ENCODE results near the gene PCNA.

DNA sequence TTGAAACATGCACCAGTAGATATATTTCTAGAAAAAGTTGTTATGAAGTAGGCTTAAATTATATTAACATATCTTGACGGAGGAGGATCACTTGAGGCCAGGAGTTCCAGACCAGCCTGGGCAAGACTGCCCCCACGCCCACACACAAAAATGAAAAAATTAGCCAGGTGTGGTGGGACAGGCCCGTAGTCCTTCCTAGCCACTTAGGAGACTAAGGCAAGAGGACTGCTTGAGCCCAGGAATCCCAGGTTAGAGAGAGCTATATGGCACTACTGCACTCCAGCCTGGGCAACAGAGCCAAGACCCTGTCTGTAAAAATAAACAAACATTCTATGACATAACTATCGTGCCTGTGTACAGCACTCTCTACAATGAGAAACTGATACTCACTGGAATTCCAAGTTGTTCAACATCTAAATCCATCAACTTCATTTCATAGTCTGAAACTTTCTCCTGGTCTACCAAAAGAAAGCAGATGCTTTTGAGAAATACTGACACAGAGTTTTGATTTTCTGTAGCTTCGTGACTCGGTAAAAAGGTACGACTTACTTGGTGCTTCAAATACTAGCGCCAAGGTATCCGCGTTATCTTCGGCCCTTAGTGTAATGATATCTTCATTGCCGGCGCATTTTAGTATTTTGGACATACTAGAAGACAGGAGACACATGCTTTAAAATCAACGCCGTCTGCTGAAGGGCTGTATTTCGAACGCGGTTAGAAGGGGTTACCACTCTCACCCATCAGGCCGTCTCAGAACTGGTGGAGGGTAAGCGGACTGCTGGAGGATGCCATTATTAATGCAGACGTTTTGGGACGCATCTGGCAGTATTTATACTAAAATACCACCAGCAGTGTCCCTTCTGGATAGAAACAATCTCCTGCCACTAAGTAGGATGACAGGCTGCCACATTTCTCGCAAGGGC lies 1.3 kb downstream of the PCNA start:
- TF ChIP-seq ZNF24 (IDR thresholded peaks at IDR 0.05), result no peak
- no peak for TF ChIP-seq SIN3A (IDR thresholded peaks at IDR 0.05; ENCODE audit: low read depth, low read length)
- no peak for TF ChIP-seq FOS (IDR thresholded peaks at IDR 0.05; ENCODE audit: borderline replicate concordance, extremely low read depth, insufficient read length)
- TF ChIP-seq, protein P1, sequence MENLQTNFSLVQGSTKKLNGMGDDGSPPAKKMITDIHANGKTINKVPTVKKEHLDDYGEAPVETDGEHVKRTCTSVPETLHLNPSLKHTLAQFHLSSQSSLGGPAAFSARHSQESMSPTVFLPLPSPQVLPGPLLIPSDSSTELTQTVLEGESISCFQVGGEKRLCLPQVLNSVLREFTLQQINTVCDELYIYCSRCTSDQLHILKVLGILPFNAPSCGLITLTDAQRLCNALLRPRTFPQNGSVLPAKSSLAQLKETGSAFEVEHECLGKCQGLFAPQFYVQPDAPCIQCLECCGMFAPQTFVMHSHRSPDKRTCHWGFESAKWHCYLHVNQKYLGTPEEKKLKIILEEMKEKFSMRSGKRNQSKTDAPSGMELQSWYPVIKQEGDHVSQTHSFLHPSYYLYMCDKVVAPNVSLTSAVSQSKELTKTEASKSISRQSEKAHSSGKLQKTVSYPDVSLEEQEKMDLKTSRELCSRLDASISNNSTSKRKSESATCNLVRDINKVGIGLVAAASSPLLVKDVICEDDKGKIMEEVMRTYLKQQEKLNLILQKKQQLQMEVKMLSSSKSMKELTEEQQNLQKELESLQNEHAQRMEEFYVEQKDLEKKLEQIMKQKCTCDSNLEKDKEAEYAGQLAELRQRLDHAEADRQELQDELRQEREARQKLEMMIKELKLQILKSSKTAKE (IDR thresholded peaks at IDR 0.05; ENCODE audit: low read depth, poor library complexity, severe bottlenecking), result no peak
- no peak for TF ChIP-seq TAF1 (IDR thresholded peaks at IDR 0.05; ENCODE audit: borderline replicate concordance, low read depth, low read length)
- no peak for TF ChIP-seq ZSCAN29 (IDR thresholded peaks at IDR 0.05)
